Hematopoietic multipotent progenitor cell treated with erythropoietin and hydrocortisone succinate and interleukin-3 and kit ligand, for 15 days (in vitro differentiated cells): ENCODE measurements around the gene CUEDC1.
"Not testable (repeated sequence)": the region's sequence is repeated elsewhere in the genome, so short reads cannot be mapped to it uniquely, and the experiment has no call there.

Experiments
- DNase-seq: peaks from one replicate; pipeline ENCODE4 v3.0.0-alpha.2; 2015; ENCODE audit warnings: low spot score

The CUEDC1 gene

GRCh38 chr17:57860414-57860999 is 94.7 kb downstream of the CUEDC1 start:
- DNase-seq: no peak

- DNase-seq: no peak
Measured at GRCh38 chr17:57859601-57860413, 95.4 kb downstream of the CUEDC1 start.

DNA sequence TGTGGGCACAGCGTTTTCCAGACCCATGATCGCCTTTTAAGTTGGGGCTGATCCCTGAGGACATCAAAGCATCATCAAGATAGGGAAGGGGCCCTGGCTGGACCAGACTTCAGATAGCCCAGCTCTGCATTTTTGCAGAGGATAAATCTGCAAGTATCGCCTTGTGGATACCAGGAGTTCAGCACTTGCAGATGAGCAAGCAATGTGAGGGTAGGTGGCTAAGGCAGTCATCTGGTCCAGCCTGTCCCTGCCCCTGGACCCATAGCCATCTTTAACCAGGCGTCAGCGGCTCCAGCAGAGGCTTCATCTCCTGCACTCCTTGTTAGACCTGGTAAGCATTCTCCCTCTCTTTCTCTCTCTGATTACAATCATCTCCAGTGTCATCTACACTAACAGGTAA is 96.4 kb downstream of the CUEDC1 start:
- no peak for DNase-seq

GRCh38 chr17:57856792-57857620 is 98.2 kb downstream of the CUEDC1 start:
- no peak for DNase-seq

DNA sequence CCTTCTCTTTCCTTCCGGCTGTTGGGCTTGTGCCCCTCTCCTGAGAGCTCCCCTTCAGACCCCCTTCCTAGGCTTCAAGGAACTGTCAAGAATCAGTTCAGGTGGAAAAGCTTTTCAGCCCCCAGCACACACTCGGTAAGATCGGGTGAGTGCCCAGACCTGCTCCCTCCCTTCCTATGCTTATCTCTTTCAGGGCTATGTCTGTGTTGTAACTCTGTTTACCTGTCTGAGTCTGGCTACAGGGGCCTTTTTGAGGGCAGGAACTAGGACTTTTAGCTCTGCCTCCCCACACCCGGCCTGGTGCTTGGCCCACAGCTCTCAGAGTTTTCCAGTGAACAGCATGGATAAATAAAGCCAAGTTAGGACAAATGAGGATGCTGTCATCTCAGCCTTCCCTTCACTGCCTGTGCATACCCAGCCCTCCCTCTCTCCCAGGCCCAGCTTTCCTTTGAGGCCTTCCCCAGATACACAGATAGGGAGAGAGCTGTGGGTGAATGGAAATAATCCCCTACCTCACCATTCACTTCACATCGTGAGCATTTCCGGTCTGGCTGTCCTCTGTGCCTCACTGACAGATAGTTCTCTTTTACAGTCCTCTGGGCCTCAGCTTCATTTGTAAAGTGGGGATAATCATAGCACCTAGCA is 99.7 kb downstream of the CUEDC1 start:
- DNase-seq: no peak

GRCh38 chr17:57853695-57854094 is 101.5 kb downstream of the CUEDC1 start:
- no peak for DNase-seq

GRCh38 chr17:57852955-57853328 is 102.3 kb downstream of the CUEDC1 start:
- no peak for DNase-seq

GRCh38 chr17:57852092-57852954 is 102.9 kb downstream of the CUEDC1 start:
- no peak for DNase-seq

DNA sequence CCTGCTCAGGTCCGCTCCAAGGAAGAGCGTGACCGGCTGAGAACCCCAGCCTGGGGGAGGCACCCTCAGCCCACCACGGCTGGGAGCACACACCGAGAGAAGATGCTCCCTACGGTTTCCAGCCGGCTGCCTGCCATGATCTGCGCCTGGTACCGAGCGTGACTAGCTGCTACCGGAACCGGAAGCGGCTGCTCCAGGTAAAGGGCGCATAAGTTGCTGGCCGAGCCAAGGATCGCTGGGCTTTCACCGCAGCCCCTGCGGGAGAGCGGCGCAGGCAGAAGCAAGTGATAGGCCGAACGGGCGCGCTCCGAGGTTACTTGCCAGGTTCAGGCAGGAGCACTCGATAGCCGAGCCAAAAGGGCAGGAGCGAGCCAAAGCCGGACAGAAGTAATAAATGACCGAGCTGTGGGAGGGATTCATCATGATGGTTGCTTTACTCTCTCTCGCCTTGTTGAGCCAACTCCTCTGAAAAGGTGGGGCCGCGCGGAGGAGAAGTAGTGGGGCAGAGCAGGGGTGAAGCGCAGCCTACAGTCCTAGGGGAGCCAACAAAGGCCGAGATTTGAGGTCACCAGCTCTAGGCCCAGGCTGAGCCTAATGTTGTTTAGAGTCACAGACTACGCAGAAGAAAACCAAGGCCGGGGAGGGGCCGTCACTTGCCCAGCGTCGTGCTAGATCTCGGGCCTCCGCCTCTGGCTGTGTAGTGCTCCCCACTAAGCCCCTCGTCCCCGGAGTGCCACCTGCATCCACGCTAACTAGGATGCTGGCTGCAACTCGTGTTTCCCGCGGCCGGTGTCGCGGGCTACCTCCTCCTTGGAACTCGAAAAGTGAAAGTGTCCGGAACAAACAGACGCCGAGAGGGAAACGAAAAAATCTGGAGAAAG is 105.1 kb downstream of the CUEDC1 start, which contains the start of gene MRPS23:
MRPS23 (minus strand) TSS at position 171 of the 881 bp plus-strand sequence; CDS start at position 137, 34 bp downstream.
- peak; percentile 97 for DNase-seq

DNA sequence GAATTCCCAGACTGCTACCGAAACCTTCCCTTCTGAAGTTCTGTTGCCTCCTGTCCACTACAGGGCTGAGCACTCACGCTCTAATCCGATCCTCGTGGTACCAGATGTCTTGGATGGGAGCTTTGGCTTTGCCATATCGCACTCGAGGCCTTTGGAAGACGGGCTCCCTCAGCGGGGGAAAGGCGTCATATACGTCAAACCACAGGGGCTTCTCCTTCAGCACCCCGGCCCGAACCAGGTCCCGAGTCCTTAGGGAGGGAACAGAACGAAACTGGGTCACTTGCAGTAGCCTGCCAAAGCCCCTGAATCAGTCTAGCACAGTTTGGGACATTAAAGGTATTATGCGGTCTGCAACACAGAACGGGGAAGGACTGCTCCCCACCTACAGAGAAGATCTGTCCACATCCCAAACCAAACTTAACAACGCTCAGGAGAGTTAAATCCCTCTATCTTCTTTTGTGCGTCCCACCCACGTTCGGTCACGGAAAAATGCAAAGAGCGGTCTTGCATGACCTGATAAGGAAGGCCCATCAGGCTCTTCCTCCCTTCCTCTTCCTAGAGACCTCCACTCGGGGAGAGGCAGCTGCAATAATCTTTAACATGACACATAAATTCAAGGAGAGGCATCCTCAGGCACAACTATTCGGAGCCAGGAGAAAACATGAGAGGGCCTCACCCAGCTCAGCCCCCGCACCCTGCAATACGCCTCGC is 105.9 kb downstream of the CUEDC1 start:
- DNase-seq: peak; percentile 38

GRCh38 chr17:57846056-57846945 is 108.9 kb downstream of the CUEDC1 start:
- DNase-seq: not testable (repeated sequence)

- no peak for DNase-seq
Measured at GRCh38 chr17:57842280-57842679, 112.9 kb downstream of the CUEDC1 start.

DNA sequence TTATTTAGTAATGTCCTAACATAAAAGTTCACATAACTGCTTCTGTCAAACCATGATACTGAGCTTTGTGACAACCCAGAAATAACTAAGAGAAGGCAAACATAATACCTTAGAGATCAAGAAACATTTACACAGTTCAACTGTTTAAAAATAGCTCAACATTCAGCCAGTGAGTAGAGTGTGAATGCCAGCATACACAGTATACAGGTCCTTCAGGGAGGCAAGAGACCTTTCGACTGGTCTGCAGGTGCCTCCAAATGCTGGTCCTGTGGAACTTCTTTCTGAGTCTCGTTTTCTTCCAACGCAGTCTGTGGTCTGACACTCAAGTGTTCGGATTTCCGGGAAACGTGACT is 115.7 kb downstream of the CUEDC1 start:
- no peak for DNase-seq

DNA sequence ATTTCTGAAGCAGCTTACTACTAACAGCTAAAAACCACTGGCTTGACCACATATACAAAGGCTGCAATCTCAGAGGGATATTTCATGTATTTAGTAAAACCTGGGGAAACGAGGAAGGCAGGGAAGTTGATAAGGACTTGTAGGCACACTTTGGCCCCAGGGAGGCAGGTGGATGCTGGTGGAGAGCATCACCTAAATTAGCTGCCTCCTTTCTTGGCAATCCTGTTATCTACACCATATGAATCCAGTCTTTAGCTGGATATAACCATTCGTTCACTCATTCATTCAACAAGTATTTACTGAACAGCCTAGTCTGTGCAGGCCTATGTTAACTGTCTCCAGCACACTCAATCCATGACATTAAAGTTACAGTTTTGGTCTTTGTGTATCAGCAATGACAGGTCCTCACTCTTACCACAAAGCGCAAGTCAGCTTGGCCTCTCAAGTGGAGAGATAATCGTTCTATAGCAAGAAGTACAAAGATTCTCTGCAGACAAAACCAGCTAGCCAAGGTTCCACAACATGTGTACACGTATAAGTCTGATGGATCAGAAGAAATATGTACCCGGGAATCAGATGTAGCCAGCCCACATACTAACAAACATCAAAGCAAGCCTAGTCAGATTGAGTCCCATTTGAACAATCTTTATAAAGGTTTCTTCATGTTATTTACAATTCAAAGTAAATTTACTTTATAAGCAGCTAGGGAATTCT is 116.2 kb downstream of the CUEDC1 start:
- DNase-seq: no peak

DNA sequence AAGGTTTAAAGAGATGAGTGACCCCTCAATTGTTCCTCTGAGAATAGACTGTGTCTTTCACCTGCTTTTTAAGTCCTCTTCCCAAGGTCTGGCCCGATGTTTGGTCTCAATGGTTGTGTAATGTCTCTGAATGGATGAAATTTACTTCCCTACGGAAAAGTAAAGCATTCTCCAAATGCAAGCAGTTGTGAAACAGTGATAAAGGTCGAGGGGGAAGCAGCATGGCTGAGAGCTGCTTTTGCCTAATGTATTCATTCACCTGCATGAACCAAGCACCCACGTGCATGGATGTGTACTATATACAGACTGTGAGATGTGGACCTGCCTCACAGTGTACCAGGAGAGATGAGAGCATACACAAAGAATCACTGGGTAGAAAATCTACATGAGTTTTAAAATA is 116.8 kb downstream of the CUEDC1 start:
- DNase-seq: no peak

DNA sequence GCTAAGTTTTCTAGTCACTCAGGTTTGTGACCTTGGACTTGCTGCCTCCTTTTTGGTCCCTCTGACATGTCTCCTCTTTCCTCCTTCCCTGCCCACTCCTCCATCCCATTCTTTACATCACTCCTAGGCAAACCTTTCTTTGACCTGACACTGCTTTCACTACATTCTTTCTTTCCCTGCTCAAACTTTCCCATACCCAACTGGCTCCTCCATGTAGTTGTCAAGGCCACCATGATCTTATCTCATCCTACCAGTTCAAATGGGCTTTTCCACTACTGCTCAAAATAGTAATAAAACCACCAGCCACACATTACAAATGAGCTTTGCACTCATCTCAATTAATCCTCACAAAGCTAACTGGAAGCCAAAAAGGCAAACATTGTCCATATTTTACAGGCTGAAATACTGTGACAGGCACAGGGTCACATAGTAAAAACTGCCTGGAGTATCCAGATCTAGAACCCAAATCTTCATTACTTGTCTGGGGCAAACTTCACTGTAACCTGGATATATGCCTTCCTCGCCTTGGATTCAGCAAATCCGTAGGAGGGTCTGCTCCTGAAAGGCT is 119.8 kb downstream of the CUEDC1 start:
- no peak for DNase-seq

- DNase-seq: no peak
Measured at GRCh38 chr17:57834146-57834741, 121.0 kb downstream of the CUEDC1 start.
